Measurements from ENCODE around the gene CDH23. TPM values are rescaled to one million over a fixed set of nuclear protein-coding genes. Genes with fewer than 3 reads are reported as not detected.

Gene CDH23
- total and polyA plus RNA-seq, 2 donors (not counting 1 experiment from before 2014, with no cell fraction given), result 0.37 to 0.89 TPM

GRCh38 chr10:71404503-71405295, 8.0 kb downstream of the CDH23 start:
- no peak overlapping the region for H2AFZ ChIP-seq (ENCODE audit: insufficient read depth, low read depth, low read length, poor library complexity, severe bottlenecking)
- no peak for TF ChIP-seq CTCF (IDR thresholded peaks at IDR 0.05)
- peaks cover 0 to 10% (median 1%) of the 10 kb centered on the region in 4 experiments for H3K27me3 ChIP-seq (replicated peaks in 1 of 4; ENCODE audit: control extremely low read depth in 1 of 4, control insufficient read depth in 3 of 4, insufficient read depth in 4 of 4, low read length in 3 of 4)
- ChIA-PET CTCF (no interaction called here), POLR2A (no interaction called here)
- no peaks in the 10 kb centered on the region for H4K20me1 ChIP-seq (ENCODE audit: control insufficient read depth, insufficient read depth, low read length, poor library complexity, severe bottlenecking)
- H3K4me2 ChIP-seq (replicated peaks; ENCODE audit: low read depth, low read length, poor library complexity, severe bottlenecking), result no peak overlapping the region
- H3K4me3 Mint-ChIP-seq, result no peak overlapping the region
- no peaks in the 10 kb centered on the region for H3K36me3 ChIP-seq (replicated peaks in 1 of 2; ENCODE audit: control extremely low read depth in 1 of 2, control insufficient read depth in 1 of 2, extremely low read depth in 1 of 2, insufficient read depth in 2 of 2, low read length in 1 of 2)
- H3K9me3 Mint-ChIP-seq (ENCODE audit: insufficient read depth), result no peaks in the 10 kb centered on the region
- no peak for ATAC-seq (ENCODE audit: low read depth)
- H3K9me3 ChIP-seq (ENCODE audit: control extremely low read depth in 1 of 3, control insufficient read depth in 2 of 3, insufficient read depth in 1 of 3, low read length in 2 of 3), result peaks cover 0 to 4% (median 0%) of the 10 kb centered on the region in 3 donors
- H3K27me3 Mint-ChIP-seq, result peaks cover 12% of the 10 kb centered on the region
- DNase-seq, result no peak
- H3K4me1 ChIP-seq (ENCODE audit: control insufficient read depth in 2 of 2, insufficient read depth in 2 of 2, low read length in 2 of 2), result no peaks in the 10 kb centered on the region
- no peak overlapping the region for H3K27ac ChIP-seq (ENCODE audit: low read length in 2 of 2)
- no peak overlapping the region for H3K4me3 ChIP-seq (ENCODE audit: control extremely low read depth in 1 of 5, extremely low read depth in 1 of 5, insufficient read depth in 1 of 5, low read depth in 2 of 5, low read length in 4 of 5)
- no peaks in the 10 kb centered on the region for H3K79me2 ChIP-seq (ENCODE audit: control insufficient read depth, insufficient read depth, low read length)
- H3K27ac Mint-ChIP-seq, result no peak overlapping the region
- intact Hi-C loops (cut with micrococcal nuclease), result no loop called here
- H3K9ac ChIP-seq (ENCODE audit: low read length), result no peak overlapping the region
- 92% methylated on average over 9 of the region's 13 CpGs for WGBS (ENCODE audit: insufficient coverage)
- no peaks in the 10 kb centered on the region for H3K4me1 Mint-ChIP-seq

GRCh38 chr10:71406878-71407277, 10.2 kb downstream of the CDH23 start:
- no peaks in the 10 kb centered on the region for H3K4me1 ChIP-seq (ENCODE audit: control insufficient read depth in 2 of 2, insufficient read depth in 2 of 2, low read length in 2 of 2)
- CTCF ChIA-PET, result interaction anchor here (0.8 kb wide), 1 partner anchor 87 kb away, joined by 3 read pairs; no protein-coding TSS in a partner anchor
- no peak overlapping the region for H3K4me2 ChIP-seq (replicated peaks; ENCODE audit: low read depth, low read length, poor library complexity, severe bottlenecking)

More at GRCh38 chr10:71406878-71407277, 10.2 kb downstream of the CDH23 start:
- Mint-ChIP-seq H3K9me3 (ENCODE audit: insufficient read depth) (peaks cover 7% of the 10 kb centered on the region), H3K27ac (no peak overlapping the region), H3K27me3 (peaks cover 3% of the 10 kb centered on the region), H3K4me1 (no peaks in the 10 kb centered on the region), H3K4me3 (no peak overlapping the region)
- peaks cover 0 to 3% (median 0%) of the 10 kb centered on the region in 4 experiments for H3K27me3 ChIP-seq (replicated peaks in 1 of 4; ENCODE audit: control extremely low read depth in 1 of 4, control insufficient read depth in 3 of 4, insufficient read depth in 4 of 4, low read length in 3 of 4)
- peaks cover 4 to 12% (median 7%) of the 10 kb centered on the region in 3 donors for H3K9me3 ChIP-seq (ENCODE audit: control extremely low read depth in 1 of 3, control insufficient read depth in 2 of 3, insufficient read depth in 1 of 3, low read length in 2 of 3)
- H3K9ac ChIP-seq (ENCODE audit: low read length), result no peak overlapping the region
- POLR2A ChIA-PET, result no interaction called here
- TF ChIP-seq EZH2 (IDR thresholded peaks at IDR 0.05; ENCODE audit: borderline replicate concordance, insufficient read depth, low read depth, low read length, poor library complexity, severe bottlenecking) (no peak), CTCF (IDR thresholded peaks at IDR 0.05) (no peak)
- H3K27ac ChIP-seq (ENCODE audit: low read length in 2 of 2), result no peak overlapping the region
- no peak for DNase-seq
- WGBS (ENCODE audit: insufficient coverage), result 100% methylated on average over 1 of the region's 3 CpGs
- no peaks in the 10 kb centered on the region for H3K36me3 ChIP-seq (replicated peaks in 1 of 2; ENCODE audit: control extremely low read depth in 1 of 2, control insufficient read depth in 1 of 2, extremely low read depth in 1 of 2, insufficient read depth in 2 of 2, low read length in 1 of 2)
- H3K4me3 ChIP-seq (ENCODE audit: control extremely low read depth in 1 of 5, extremely low read depth in 1 of 5, insufficient read depth in 1 of 5, low read depth in 2 of 5, low read length in 4 of 5), result no peak overlapping the region
- no peaks in the 10 kb centered on the region for H3K79me2 ChIP-seq (ENCODE audit: control insufficient read depth, insufficient read depth, low read length)
- no peak for ATAC-seq (ENCODE audit: low read depth)
- H4K20me1 ChIP-seq (ENCODE audit: control insufficient read depth, insufficient read depth, low read length, poor library complexity, severe bottlenecking), result no peaks in the 10 kb centered on the region
- intact Hi-C loops (cut with micrococcal nuclease), result no loop called here
- H2AFZ ChIP-seq (ENCODE audit: insufficient read depth, low read depth, low read length, poor library complexity, severe bottlenecking), result no peak overlapping the region
